Measurements from ENCODE around the gene AURKB. TPM values are rescaled to one million over a fixed set of nuclear protein-coding genes. Genes with fewer than 3 reads are reported as not detected.
"Not testable (repeated sequence)": the region's sequence is repeated elsewhere in the genome, so short reads cannot be mapped to it uniquely, and the experiment has no call there.

AURKB gene
- total RNA-seq, 1 donor from 2014 or later = 136 TPM

- DNase-seq (ENCODE audit: low read depth) = peak; percentile 74
Observed at GRCh38 chr17:8220783-8221662, 10.6 kb upstream of the AURKB start.

GRCh38 chr17:8214000-8214399 lies 3.6 kb upstream of the AURKB start:
- DNase-seq (ENCODE audit: low read depth); H3K4me3 ChIP-seq (ENCODE audit: low read depth, low read length): not testable (repeated sequence)

More at GRCh38 chr17:8220783-8221662, 10.6 kb upstream of the AURKB start:
- no peak for TF ChIP-seq CTCF (conservative IDR thresholded peaks at IDR 0.05; ENCODE audit: low read depth, low read length)
- peak overlapping the region; percentile 93 for H3K4me3 ChIP-seq (ENCODE audit: low read depth, low read length)

- TF ChIP-seq CTCF (conservative IDR thresholded peaks at IDR 0.05; ENCODE audit: low read depth, low read length) = no peak
- no peak for DNase-seq (ENCODE audit: low read depth)
- H3K4me3 ChIP-seq (ENCODE audit: low read depth, low read length) = no peak overlapping the region
Observed at GRCh38 chr17:8212312-8213180, 2.2 kb upstream of the AURKB start.

- peak overlapping the region; percentile 77 for H3K4me3 ChIP-seq (ENCODE audit: low read depth, low read length)
- TF ChIP-seq CTCF (conservative IDR thresholded peaks at IDR 0.05; ENCODE audit: low read depth, low read length) = no peak
- no peak for DNase-seq (ENCODE audit: low read depth)
Observed at GRCh38 chr17:8210761-8211458, 535 bp upstream of the AURKB start.

GRCh38 chr17:8206536-8206935 lies 3.8 kb downstream of the AURKB start:
- no peak for DNase-seq (ENCODE audit: low read depth)
- H3K4me3 ChIP-seq (ENCODE audit: low read depth, low read length) = no peak overlapping the region
- no peak for TF ChIP-seq CTCF (conservative IDR thresholded peaks at IDR 0.05; ENCODE audit: low read depth, low read length)

GRCh38 chr17:8204761-8205555 lies 5.4 kb downstream of the AURKB start:
- TF ChIP-seq CTCF (conservative IDR thresholded peaks at IDR 0.05; ENCODE audit: low read depth, low read length) = no peak
- no peak overlapping the region for H3K4me3 ChIP-seq (ENCODE audit: low read depth, low read length)
- DNase-seq (ENCODE audit: low read depth) = no peak
